Measurements from ENCODE around the gene LCN1.

LCN1 gene

GRCh38 chr9:135490980-135491464 lies 30.2 kb upstream of the LCN1 start:
- no peak overlapping the region for H3K9ac ChIP-seq (ENCODE audit: low read length)
- H3K4me1 ChIP-seq (ENCODE audit: control insufficient read depth, low read depth, low read length), result no peaks in the 10 kb centered on the region
- no peak overlapping the region for H3K4me3 ChIP-seq (ENCODE audit: low read length)
- no peaks in the 10 kb centered on the region for H3K9me3 ChIP-seq (ENCODE audit: control insufficient read depth, low read depth, low read length)
- peaks cover 19% of the 10 kb centered on the region for H3K36me3 ChIP-seq (ENCODE audit: control insufficient read depth, low read depth, low read length)
- H3K27ac ChIP-seq (ENCODE audit: low read length), result no peak overlapping the region
- no peaks in the 10 kb centered on the region for H3K27me3 ChIP-seq (ENCODE audit: control insufficient read depth, insufficient read depth, low read length)

GRCh38 chr9:135491764-135492163 lies 29.5 kb upstream of the LCN1 start:
- Histone ChIP-seq H3K27ac (ENCODE audit: low read length) (no peak overlapping the region), H3K9ac (ENCODE audit: low read length) (no peak overlapping the region), H3K9me3 (ENCODE audit: control insufficient read depth, low read depth, low read length) (no peaks in the 10 kb centered on the region), H3K4me1 (ENCODE audit: control insufficient read depth, low read depth, low read length) (no peaks in the 10 kb centered on the region), H3K4me3 (ENCODE audit: low read length) (no peak overlapping the region), H3K27me3 (ENCODE audit: control insufficient read depth, insufficient read depth, low read length) (no peaks in the 10 kb centered on the region), H3K36me3 (ENCODE audit: control insufficient read depth, low read depth, low read length) (peaks cover 11% of the 10 kb centered on the region)

- H3K27me3 ChIP-seq (ENCODE audit: control insufficient read depth, insufficient read depth, low read length), result no peaks in the 10 kb centered on the region
- H3K4me1 ChIP-seq (ENCODE audit: control insufficient read depth, low read depth, low read length), result no peaks in the 10 kb centered on the region
- no peak overlapping the region for H3K9ac ChIP-seq (ENCODE audit: low read length)
- no peaks in the 10 kb centered on the region for H3K9me3 ChIP-seq (ENCODE audit: control insufficient read depth, low read depth, low read length)
- H3K4me3 ChIP-seq (ENCODE audit: low read length), result no peak overlapping the region
- H3K27ac ChIP-seq (ENCODE audit: low read length), result no peak overlapping the region
- peaks cover 5% of the 10 kb centered on the region for H3K36me3 ChIP-seq (ENCODE audit: control insufficient read depth, low read depth, low read length)
Measured at GRCh38 chr9:135492886-135493669, 28.2 kb upstream of the LCN1 start.

GRCh38 chr9:135494791-135495559 lies 26.3 kb upstream of the LCN1 start:
- Histone ChIP-seq H3K9ac (ENCODE audit: low read length) (no peak overlapping the region), H3K4me3 (ENCODE audit: low read length) (no peak overlapping the region), H3K36me3 (ENCODE audit: control insufficient read depth, low read depth, low read length) (no peaks in the 10 kb centered on the region), H3K27ac (ENCODE audit: low read length) (no peak overlapping the region), H3K4me1 (ENCODE audit: control insufficient read depth, low read depth, low read length) (no peaks in the 10 kb centered on the region), H3K9me3 (ENCODE audit: control insufficient read depth, low read depth, low read length) (no peaks in the 10 kb centered on the region), H3K27me3 (ENCODE audit: control insufficient read depth, insufficient read depth, low read length) (peaks cover 5% of the 10 kb centered on the region)

GRCh38 chr9:135498381-135499126 lies 22.7 kb upstream of the LCN1 start:
- Histone ChIP-seq H3K9ac (ENCODE audit: low read length) (no peak overlapping the region), H3K4me1 (ENCODE audit: control insufficient read depth, low read depth, low read length) (peaks cover 8% of the 10 kb centered on the region), H3K9me3 (ENCODE audit: control insufficient read depth, low read depth, low read length) (no peaks in the 10 kb centered on the region), H3K27me3 (ENCODE audit: control insufficient read depth, insufficient read depth, low read length) (peaks cover 5% of the 10 kb centered on the region), H3K4me3 (ENCODE audit: low read length) (peak overlapping the region; percentile 84), H3K36me3 (ENCODE audit: control insufficient read depth, low read depth, low read length) (peaks cover 20% of the 10 kb centered on the region), H3K27ac (ENCODE audit: low read length) (no peak overlapping the region)

GRCh38 chr9:135499326-135500070 lies 21.7 kb upstream of the LCN1 start:
- H3K36me3 ChIP-seq (ENCODE audit: control insufficient read depth, low read depth, low read length), result peaks cover 29% of the 10 kb centered on the region
- H3K9ac ChIP-seq (ENCODE audit: low read length), result peak overlapping the region; percentile 24
- peak overlapping the region; percentile 84 for H3K4me3 ChIP-seq (ENCODE audit: low read length)
- peaks cover 8% of the 10 kb centered on the region for H3K4me1 ChIP-seq (ENCODE audit: control insufficient read depth, low read depth, low read length)
- H3K27ac ChIP-seq (ENCODE audit: low read length), result no peak overlapping the region
- H3K27me3 ChIP-seq (ENCODE audit: control insufficient read depth, insufficient read depth, low read length), result peaks cover 5% of the 10 kb centered on the region
- H3K9me3 ChIP-seq (ENCODE audit: control insufficient read depth, low read depth, low read length), result no peaks in the 10 kb centered on the region

GRCh38 chr9:135500071-135500524 lies 21.1 kb upstream of the LCN1 start:
- Histone ChIP-seq H3K27me3 (ENCODE audit: control insufficient read depth, insufficient read depth, low read length) (peaks cover 5% of the 10 kb centered on the region), H3K9me3 (ENCODE audit: control insufficient read depth, low read depth, low read length) (no peaks in the 10 kb centered on the region), H3K9ac (ENCODE audit: low read length) (no peak overlapping the region), H3K27ac (ENCODE audit: low read length) (no peak overlapping the region), H3K36me3 (ENCODE audit: control insufficient read depth, low read depth, low read length) (peaks cover 32% of the 10 kb centered on the region), H3K4me1 (ENCODE audit: control insufficient read depth, low read depth, low read length) (peaks cover 8% of the 10 kb centered on the region), H3K4me3 (ENCODE audit: low read length) (peak overlapping the region; percentile 84)

GRCh38 chr9:135500525-135501260 lies 20.5 kb upstream of the LCN1 start, which contains the start of gene MRPS2:
TSS of gene MRPS2 (plus strand) at chr9:135500682. CDS start at chr9:135500711, 29 bp downstream.
- peaks cover 5% of the 10 kb centered on the region for H3K27me3 ChIP-seq (ENCODE audit: control insufficient read depth, insufficient read depth, low read length)
- H3K36me3 ChIP-seq (ENCODE audit: control insufficient read depth, low read depth, low read length), result peaks cover 35% of the 10 kb centered on the region
- H3K9ac ChIP-seq (ENCODE audit: low read length), result peak within 1 kb of the TSS; percentile 88
- H3K9me3 ChIP-seq (ENCODE audit: control insufficient read depth, low read depth, low read length), result no peaks in the 10 kb centered on the region
- peaks cover 8% of the 10 kb centered on the region for H3K4me1 ChIP-seq (ENCODE audit: control insufficient read depth, low read depth, low read length)
- peak within 1 kb of the TSS; percentile 84 for H3K4me3 ChIP-seq (ENCODE audit: low read length)
- H3K27ac ChIP-seq (ENCODE audit: low read length), result peak within 1 kb of the TSS; percentile 64

GRCh38 chr9:135501261-135502167 lies 19.7 kb upstream of the LCN1 start:
- no peaks in the 10 kb centered on the region for H3K9me3 ChIP-seq (ENCODE audit: control insufficient read depth, low read depth, low read length)
- H3K27me3 ChIP-seq (ENCODE audit: control insufficient read depth, insufficient read depth, low read length), result peaks cover 5% of the 10 kb centered on the region
- H3K4me3 ChIP-seq (ENCODE audit: low read length), result peak overlapping the region; percentile 84
- H3K4me1 ChIP-seq (ENCODE audit: control insufficient read depth, low read depth, low read length), result peaks cover 8% of the 10 kb centered on the region
- no peak overlapping the region for H3K27ac ChIP-seq (ENCODE audit: low read length)
- H3K36me3 ChIP-seq (ENCODE audit: control insufficient read depth, low read depth, low read length), result peaks cover 35% of the 10 kb centered on the region
- peak overlapping the region; percentile 88 for H3K9ac ChIP-seq (ENCODE audit: low read length)
